ENCODE results near the gene CCDC136.

The CCDC136 gene

DNA sequence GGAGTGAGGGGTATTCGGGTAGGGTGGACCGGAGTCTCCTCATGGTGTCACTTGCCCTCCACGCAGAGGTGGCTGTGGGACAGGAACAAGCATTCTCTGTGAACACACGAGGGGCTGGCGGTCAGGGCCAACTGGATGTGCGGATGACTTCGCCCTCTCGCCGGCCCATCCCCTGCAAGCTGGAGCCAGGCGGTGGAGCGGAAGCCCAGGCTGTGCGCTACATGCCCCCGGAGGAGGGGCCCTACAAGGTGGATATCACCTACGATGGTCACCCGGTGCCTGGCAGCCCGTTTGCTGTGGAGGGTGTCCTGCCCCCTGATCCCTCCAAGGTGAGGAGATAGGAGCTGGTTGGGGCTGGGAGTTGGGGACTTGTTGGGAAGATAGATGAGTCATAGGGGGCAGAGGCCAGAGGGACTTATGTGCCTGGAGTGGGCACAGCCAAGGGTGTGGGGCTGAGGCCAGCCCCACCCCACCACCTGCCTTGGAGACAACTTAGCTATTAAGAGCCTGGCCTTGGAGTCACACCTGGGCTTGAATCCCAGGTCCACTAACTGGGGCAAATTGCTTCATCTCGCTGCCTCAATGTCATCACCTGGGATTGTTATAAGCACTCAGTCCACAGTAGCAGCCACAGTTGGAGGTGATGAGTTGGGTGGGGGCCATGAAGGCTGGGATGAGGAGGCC lies 52.3 kb downstream of the CCDC136 start:
- no peak for DNase-seq (ENCODE audit: low spot score)
- FAIRE-seq: no peak

DNA sequence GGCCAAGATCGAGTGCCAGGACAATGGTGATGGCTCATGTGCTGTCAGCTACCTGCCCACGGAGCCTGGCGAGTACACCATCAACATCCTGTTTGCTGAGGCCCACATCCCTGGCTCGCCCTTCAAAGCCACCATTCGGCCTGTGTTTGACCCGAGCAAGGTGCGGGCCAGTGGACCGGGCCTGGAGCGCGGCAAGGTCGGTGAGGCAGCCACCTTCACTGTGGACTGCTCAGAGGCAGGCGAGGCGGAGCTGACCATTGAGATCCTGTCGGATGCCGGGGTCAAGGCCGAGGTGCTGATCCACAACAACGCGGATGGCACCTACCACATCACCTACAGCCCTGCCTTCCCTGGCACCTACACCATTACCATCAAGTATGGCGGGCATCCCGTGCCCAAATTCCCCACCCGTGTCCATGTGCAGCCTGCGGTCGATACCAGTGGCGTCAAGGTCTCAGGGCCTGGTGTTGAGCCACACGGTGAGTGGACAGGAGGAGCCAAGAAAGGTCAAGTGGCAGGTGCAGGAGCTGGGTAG lies 53.1 kb downstream of the CCDC136 start:
- FAIRE-seq (no peak), DNase-seq (ENCODE audit: low spot score) (no peak)

GRCh38 chr7:128845475-128845874 lies 53.7 kb downstream of the CCDC136 start:
- FAIRE-seq (no peak), DNase-seq (ENCODE audit: low spot score) (no peak)

DNA sequence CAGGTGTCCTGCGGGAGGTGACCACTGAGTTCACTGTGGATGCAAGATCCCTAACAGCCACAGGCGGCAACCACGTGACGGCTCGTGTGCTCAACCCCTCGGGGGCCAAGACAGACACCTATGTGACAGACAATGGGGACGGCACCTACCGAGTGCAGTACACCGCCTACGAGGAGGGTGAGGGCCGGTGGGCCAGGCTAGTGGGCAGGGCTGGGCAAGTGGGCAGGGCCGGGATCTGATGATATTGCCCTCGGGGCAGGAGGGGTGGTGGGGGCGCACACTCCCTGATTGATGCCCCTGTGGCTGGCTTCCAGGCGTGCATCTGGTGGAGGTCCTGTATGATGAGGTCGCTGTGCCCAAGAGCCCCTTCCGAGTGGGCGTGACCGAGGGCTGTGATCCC lies 54.2 kb downstream of the CCDC136 start:
- no peak for DNase-seq (ENCODE audit: low spot score)
- FAIRE-seq: no peak

DNA sequence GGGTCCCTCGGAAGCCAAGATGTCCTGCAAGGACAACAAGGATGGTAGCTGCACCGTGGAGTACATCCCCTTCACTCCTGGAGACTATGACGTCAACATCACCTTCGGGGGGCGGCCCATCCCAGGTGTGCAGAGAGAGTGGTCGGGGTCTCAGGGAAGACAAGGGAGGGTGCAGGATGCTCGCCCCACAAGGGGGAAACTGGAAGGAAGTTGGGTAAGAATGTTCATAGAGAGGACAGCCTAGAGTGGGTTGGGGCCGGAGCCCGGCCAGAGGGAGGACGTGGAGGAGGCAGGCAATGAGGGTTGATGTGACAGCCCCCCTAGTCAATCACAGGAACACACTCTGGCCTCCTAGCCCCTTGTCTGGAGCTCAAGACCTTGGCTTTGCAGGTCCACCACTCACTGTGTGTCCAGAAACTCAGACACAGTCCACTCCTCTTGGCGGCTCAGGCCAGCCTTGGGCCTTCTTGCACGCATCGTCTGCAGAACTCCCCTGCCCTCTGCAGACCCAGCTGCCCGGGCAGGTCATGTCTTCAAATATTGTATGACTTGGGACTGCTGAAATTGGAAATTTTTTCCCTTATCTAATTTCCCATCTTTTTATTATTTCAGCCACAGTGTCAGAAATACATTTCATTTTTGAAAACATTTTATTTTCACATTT lies 55.1 kb downstream of the CCDC136 start:
- FAIRE-seq: no peak

GRCh38 chr7:128847721-128848211 lies 56.0 kb downstream of the CCDC136 start:
- no peak for FAIRE-seq
- no peak for DNase-seq (ENCODE audit: low spot score)

More for the DNA sequence above, 55.1 kb downstream of the CCDC136 start:
- DNase-seq (ENCODE audit: low spot score): no peak

DNA sequence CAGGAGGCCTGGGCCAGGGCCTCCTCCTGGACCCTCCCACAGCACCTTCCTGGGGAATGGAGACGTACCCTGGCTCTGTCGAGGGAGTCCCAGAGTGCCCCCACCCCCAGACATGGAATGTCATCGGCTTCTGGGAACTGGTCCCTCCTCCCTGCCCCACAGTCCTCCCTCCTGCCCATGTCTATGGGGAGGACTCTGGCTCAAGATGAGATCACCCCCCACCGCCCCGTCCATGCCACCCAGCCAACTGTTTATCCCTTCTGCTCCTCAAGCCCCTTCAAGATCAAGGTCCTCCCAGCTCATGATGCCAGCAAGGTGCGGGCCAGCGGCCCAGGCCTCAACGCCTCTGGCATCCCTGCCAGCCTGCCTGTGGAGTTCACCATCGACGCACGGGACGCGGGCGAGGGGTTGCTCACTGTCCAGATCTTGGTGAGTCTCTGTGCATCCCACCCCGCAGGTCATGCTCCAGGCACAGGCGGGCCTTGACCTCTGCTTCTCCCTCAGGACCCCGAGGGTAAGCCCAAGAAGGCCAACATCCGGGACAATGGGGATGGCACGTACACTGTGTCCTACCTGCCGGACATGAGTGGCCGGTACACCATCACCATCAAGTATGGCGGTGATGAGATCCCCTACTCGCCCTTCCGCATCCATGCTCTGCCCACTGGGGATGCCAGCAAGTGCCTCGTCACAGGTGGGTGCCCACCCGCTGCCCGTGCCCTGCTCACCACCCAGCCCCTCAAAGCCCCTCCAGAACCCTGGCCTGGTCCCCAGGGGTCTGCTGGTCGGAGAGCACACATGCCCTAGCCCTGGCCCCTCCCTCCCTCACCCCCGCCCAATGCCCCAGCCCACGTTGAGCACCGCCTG lies 56.8 kb downstream of the CCDC136 start:
- no peak for DNase-seq (ENCODE audit: low spot score)
- no peak for FAIRE-seq

- DNase-seq (ENCODE audit: low spot score) (no peak), FAIRE-seq (no peak)
Observed at GRCh38 chr7:128849156-128849515, 57.4 kb downstream of the CCDC136 start.

- DNase-seq (ENCODE audit: low spot score) (no peak), FAIRE-seq (no peak)
Observed at GRCh38 chr7:128849804-128850490, 58.2 kb downstream of the CCDC136 start.

DNA sequence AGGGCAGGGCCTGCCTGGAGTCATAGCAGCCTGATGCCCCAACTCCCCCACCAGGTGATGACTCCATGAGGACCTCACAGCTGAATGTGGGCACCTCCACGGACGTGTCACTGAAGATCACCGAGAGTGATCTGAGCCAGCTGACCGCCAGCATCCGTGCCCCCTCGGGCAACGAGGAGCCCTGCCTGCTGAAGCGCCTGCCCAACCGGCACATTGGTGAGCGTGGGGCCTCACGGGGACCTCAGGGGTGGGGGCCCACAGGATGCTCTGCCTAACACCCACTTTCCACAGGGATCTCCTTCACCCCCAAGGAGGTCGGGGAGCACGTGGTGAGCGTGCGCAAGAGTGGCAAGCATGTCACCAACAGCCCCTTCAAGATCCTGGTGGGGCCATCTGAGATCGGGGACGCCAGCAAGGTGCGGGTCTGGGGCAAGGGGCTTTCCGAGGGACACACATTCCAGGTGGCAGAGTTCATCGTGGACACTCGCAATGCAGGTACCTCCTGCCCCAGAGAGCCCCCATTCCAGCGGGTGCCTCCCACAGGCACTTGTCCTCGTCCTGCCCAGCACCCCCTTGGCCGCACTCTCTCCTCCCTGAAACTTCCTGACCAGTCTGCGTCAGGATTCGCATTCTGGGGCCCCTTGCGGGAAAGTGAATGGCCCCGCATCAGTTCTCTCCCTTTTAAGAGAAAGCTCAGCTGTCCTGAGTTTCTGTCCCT lies 60.9 kb downstream of the CCDC136 start:
- FAIRE-seq (no peak), DNase-seq (ENCODE audit: low spot score) (no peak)

- no peak for DNase-seq (ENCODE audit: low spot score)
- FAIRE-seq: no peak
Observed at GRCh38 chr7:128853799-128854198, 62.0 kb downstream of the CCDC136 start.

DNA sequence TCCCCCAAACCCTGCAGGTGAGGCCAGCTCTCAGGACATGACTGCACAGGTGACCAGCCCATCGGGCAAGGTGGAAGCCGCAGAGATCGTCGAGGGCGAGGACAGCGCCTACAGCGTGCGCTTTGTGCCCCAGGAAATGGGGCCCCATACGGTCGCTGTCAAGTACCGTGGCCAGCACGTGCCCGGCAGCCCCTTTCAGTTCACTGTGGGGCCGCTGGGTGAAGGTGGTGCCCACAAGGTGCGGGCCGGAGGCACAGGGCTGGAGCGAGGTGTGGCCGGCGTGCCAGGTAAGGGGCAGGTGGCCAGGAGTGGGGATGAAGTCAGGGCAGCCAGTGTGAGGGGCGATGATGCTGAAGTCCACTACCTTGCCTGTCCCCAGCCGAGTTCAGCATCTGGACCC lies 62.6 kb downstream of the CCDC136 start:
- FAIRE-seq: no peak
- DNase-seq (ENCODE audit: low spot score): no peak

- no peak for FAIRE-seq
Observed at GRCh38 chr7:128855559-128855958, 63.8 kb downstream of the CCDC136 start.

GRCh38 chr7:128856001-128856718 lies 64.4 kb downstream of the CCDC136 start:
- FAIRE-seq: no peak
- DNase-seq (ENCODE audit: low spot score): no peak

More at GRCh38 chr7:128855559-128855958, 63.8 kb downstream of the CCDC136 start:
- DNase-seq (ENCODE audit: low spot score): no peak

DNA sequence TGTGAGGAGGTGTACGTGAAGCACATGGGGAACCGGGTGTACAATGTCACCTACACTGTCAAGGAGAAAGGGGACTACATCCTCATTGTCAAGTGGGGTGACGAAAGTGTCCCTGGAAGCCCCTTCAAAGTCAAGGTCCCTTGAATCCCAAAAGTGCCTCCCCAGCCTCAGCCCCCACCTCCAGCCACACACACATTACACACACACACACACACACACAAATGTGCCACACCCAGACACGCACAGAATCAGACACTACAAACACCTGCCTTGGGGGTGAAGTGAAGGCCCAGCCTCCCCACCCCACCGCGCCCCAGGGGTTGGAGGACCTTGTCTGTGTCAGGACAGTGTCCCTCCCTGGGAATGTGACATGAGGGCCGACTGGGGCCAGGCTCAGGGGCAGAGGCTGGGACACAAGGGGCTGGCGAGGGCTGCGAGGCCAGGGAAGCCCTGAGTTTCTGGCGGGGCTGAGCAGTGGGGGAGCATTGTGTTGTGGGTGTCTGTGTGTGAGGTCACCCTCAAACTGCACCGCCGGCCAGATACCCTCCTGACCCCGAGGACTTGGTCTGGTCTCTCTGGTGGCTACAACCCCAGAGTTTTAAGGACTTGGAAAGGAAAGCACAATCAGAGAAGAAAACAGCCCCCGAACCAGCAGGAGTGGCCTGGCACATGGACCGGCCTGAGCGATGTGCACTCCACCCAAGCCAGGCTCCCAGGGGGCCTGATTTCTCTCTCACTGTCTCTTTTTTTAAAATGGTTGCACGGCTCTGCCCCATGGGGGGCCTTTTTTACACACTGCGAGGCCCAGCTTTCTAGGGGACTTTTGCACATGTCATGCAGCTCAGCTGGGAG lies 66.8 kb downstream of the CCDC136 start:
- DNase-seq (ENCODE audit: low spot score): no peak
- FAIRE-seq: no peak

DNA sequence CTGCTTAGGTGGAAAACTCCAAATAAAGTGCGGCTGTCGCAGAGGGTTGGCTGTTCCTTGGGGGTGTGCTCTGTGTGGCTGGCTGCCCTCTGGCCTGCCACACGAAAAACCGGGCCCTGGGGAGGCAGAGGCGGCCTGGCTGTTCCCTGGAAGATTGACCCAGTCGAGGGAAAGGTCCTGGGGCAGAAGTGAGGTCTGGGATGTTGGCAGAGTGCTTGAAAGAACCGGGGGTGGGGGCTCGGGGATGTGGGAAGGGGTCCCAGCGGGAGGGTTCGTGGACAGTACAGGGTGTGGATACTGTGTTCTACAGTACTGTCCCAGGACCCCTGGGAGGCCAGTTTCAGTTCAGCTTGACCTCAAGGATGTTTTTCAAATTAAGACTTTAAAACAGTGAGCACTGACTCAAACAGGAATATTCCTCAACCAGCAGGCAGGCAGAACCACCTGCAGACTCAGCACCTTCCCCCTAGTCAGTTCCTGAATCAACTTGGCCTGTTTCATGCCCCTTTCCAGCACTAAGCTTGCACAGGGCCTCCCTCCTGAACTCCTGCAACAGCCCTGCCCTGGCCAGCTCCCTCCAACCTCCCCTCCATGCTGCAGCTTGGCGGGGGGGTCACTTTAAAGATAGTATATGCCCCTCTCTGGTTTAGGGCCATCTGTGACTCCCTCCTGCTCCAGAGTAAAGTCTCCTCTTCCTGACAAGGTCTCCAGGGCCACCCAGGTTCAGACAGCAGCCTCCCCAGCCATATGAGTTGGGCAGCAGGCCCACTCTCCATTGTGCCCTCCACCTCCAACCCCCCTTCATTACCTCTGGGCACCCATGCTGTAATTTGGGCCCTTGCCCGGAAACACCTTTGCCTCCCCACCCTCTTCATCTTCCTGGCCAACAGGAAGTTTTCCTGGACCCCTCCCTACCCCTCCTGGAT lies 67.7 kb downstream of the CCDC136 start:
- DNase-seq (ENCODE audit: low spot score): no peak
- no peak for FAIRE-seq

GRCh38 chr7:128860158-128861073 lies 68.6 kb downstream of the CCDC136 start:
- DNase-seq (ENCODE audit: low spot score) (no peak), FAIRE-seq (no peak)

Measured in urothelium cell line (cell line).